Right ventricle myocardium inferior (tissue), 1 donor: Measurements from ENCODE around the gene CNTN5. TPM values are rescaled to one million over a fixed set of nuclear protein-coding genes. Genes with fewer than 3 reads are reported as not detected.
A peak's percentile ranks its signal among the peaks of the same experiment; 100 is the strongest.

Source experiments
- ATAC-seq: fragments of 200-7000 bp; cut with Tn5 transposase; one replicate; pipeline ENCODE4 v1.9.1; 2020; ENCODE audit warnings: mild to moderate bottlenecking, moderate library complexity
- DNase-seq: peaks from one replicate; pipeline ENCODE4 v3.0.0; 2021; ENCODE audit errors: missing footprints
- intact Hi-C: fragments of 100-400 bp; cut with DNase I; formaldehyde crosslinking; loops from one replicate; pipeline ENCODE4 v1.11.0; 2022
- total RNA-seq: library from RNA; stranded (reverse); fragmentation: NEBNext Ultra II Directional; extraction: Animal tissue kit (Norgen Biotek cat#: 25700); gene quantifications from one replicate; pipeline ENCODE4 v1.2.1, GENCODE V29; 2021
- donor health status: DM: no; HTN: yes; CAD: no; lungs with severe emphysema.

The CNTN5 gene
- total RNA-seq, 1 donor from 2014 or later = not detected

DNA sequence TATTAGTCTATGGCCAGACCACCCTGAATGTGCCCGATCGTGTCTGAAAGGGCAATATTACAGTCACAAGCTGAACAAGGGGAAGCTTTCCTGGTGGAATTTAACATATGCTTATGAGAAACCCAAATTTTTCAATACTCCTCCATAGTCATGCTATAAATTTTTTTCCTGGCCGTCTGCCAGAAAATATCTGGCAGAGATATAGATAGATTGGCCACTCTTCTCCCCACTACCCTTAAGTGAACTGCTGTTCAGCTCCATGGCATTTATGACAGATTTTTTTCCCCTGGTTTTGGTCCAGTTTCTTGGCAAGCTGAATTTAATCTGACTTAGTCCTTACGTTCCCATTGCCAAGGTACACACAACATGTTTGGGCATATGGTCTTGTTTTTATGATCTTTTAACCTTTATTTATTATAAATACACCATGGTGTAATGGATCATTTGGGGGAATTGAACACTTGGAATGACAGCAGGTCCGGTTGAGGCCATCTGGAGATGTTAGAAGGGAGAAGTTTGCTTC is 328.5 kb downstream of the CNTN5 start:
- ATAC-seq (no peak), DNase-seq (no peak)
- intact Hi-C loops = no loop called here

DNA sequence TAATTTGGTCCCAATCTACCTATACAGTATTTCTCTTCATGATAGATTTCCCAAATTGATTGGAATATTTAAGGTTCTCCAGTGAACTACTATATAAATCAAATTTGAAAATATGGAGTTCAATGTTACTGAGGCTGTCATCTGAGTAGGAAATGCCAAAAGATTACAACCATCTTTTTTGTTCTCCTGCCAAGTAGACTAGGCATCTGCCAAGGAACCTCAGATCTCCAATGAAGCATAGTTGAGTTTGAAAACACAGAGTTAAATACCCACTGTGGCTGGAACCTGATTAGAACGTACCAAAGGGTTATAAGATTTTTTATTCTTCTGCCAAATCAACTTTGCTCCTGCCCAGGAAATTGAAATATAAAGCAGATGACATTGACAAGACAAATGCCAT is 330.9 kb downstream of the CNTN5 start:
- intact Hi-C loops = loop anchor here (10.0 kb wide), 1 partner anchor 73 kb away; no protein-coding TSS in a partner anchor
- peak; percentile 49 for ATAC-seq
- DNase-seq = no peak

DNA sequence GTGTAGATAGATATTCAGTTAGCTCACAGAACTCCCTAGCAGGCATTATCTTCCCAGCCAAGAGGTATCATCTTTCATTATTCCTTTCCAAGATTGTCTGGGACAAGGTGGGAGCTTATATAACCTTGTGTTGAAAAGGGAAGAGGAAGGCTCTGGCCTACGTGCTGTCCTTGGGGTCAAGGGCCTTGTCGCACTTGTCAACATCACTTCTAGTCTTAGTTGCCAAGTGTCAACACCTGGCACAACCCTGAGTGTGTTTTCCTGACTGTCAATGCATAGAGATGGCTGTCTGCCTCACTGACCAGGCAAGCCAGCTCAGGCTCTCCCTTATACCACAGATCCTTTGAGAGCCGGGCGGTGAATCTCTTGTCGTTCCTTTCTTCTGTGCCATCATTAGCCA is 331.9 kb downstream of the CNTN5 start:
- peak; percentile 50 for DNase-seq
- intact Hi-C loops = loop anchor here (10.0 kb wide), 1 partner anchor 72 kb away; no protein-coding TSS in a partner anchor
- peak; percentile 90 for ATAC-seq

DNA sequence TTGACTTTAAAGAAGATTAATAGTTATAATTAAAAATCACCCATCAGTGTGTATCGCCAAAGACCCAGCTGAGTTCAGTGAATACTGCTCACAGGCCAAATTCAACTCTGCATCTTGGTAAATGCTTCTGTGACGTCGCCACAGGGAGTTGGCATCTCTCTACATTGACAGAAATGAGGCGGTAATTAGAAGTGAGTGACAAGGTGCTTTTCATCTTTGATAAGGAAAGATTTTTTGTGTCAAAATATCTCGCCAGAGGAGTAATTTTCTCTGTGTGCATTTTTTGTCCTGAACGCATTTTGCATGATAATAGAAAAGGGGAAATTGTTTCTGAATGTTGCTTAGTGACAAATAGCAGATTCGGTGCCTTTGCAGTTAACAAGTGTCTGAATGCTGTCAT is 345.8 kb downstream of the CNTN5 start:
- DNase-seq (no peak), ATAC-seq (no peak)
- intact Hi-C loops = no loop called here

DNA sequence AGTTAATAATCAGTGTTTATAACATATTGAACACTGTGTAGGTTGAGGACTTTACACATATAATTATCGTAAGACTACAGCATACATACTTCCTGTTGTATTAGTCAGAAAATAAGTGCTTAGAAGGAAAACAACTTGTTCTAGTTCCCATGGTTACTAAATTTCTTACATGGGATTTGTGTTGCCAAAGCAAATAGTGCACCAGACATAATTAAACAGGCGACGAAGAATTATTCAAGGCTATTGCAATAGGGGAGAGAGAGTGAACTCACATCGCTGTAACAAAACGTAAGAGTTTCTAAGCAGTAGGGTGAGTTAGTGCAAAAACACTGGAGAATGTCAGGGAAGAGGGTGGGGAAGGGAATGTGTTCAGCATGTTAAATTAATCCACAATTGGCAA is 347.8 kb downstream of the CNTN5 start:
- DNase-seq (no peak), ATAC-seq (no peak)
- intact Hi-C loops = no loop called here

DNA sequence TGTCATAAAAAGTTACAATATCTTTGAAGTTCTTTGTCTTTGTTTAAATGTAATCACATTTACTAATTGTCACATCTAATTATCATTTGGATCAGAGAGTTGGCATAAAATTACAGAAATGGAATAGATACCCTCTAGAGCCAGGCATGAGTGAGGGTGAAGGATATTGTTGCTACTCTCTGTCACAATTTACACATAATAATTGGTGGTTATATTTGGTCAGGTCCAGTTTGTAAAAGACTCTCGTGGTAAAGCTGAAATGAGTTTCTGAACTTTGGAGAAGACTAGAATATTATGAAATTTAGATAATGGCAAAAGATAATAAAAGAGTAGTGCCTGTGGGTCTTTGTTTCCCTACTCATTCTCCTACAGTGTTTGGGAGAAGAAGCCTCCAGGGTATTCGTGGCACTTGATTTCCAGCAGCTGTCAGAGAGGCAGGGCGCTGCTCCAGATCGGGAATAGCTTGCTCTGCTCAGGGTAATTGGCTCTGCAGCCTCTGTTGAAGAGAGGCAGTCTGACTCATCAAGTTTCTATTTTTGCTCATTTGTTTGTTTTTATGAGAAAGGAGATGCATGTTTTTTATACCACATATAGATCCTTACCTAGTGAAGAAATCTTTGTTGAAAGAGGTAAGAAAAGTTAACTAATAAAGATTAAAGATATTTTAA is 349.9 kb downstream of the CNTN5 start:
- intact Hi-C loops = loop anchor here (2.0 kb wide), 1 partner anchor 38 kb away; no protein-coding TSS in a partner anchor
- ATAC-seq (peak; percentile 93), DNase-seq (peak; percentile 79)

DNA sequence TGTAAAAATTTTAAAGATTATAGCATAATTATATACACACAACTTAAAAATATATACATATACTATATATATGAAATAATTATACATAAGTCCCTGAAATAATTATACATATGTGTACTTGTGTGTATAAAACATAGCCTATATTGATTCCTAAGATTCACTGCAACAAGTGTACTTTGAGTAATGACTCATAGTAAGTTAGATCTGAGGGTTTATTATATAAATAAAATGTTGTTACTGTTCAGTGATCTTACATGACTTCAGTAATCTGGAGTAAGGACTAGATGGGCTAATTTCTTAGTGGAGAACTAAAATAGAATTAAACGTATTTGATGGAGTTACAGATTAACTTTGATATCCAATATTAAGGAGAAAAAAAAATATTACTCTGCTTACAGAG is 350.5 kb downstream of the CNTN5 start:
- ATAC-seq = no peak
- intact Hi-C loops = loop anchor here (2.0 kb wide), 1 partner anchor 38 kb away; no protein-coding TSS in a partner anchor

DNA sequence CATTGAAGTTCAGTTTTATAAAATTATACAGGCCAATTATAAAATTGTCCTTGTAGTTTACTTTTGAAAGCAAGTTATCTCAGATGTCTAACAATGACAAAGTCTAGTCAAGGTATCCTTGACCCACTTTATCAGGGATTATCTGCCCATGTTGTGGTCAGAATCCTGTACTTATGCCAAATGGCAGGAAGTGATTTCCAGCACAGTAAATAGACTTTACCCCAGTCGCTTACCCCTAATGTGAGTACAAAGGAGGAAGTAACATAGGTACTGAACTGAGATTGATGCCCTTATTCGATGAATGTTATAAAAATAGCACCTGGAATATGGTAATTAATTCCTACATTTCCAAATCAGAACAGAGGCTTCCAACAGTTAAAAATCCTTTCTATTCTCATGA is 355.7 kb downstream of the CNTN5 start:
- intact Hi-C loops = no loop called here
- no peak for ATAC-seq
- DNase-seq = no peak

More for the DNA sequence above, 350.5 kb downstream of the CNTN5 start:
- no peak for DNase-seq

DNA sequence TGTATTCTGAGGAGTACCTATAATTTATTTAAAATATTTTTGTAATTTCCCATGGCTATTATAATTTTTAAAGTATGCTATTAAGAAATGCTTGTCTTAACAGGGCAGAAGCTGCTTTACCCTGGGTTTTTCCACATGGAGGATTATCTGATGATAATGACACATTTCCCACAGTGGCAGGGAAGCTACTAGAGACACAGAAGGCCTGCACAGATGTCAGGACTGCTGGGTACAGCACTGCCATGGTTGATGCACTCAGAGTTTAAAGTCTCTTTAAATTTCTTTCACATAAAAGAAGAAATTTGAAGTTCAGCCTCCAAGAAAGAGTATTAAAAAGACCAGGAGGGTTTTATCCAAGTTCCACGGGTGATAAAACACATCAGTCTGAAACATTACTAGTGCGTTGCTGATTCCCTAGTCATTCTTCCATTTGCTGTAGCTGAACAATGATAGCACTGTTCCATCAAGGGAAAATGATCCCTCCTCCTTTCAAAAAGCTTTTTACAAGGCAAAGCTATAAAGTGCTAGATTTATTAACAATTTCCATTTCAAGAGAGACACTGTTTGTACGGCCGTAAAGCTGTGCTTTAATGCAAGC is 363.0 kb downstream of the CNTN5 start:
- ATAC-seq (no peak), DNase-seq (no peak)
- intact Hi-C loops = no loop called here

DNA sequence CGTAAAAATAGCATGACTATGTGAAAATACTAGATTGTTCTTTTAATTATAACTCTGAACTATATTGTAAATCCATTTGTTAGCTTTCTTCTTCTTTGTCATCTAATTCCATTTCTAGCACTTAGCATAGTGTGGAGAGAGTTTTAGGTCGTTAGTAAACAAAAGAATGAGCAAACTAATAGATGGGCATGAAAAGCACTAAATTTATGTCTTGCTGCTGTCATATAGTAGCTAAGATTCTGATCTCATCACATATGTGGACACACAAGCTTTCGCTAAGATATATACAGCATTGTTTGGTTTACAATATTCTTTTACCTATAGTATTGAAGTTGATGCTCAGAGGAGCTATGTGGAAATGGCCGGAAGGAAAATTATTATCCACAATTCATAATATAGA is 370.5 kb downstream of the CNTN5 start:
- no peak for DNase-seq
- no peak for ATAC-seq
- intact Hi-C loops = no loop called here

DNA sequence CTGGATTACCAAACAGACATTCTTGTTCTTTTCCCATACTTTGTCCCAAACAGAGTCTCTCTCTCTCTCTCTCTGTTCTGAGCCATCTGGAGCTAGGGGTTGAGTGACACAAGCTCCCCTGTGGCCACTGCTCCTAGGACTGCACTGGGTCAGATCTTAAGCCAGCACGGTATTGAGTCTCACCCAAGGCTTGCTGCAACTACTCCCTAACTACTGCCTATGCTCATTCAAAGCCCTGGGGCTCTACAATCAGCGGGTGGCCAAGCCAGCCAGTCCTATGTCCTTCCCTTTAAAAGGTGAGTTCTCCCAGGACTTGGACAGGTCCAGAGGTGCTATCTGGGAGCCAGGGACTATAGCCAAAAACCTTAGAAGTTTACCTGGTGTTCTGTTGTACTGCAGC is 385.6 kb downstream of the CNTN5 start:
- no peak for DNase-seq
- ATAC-seq = no peak
- intact Hi-C loops = no loop called here

DNA sequence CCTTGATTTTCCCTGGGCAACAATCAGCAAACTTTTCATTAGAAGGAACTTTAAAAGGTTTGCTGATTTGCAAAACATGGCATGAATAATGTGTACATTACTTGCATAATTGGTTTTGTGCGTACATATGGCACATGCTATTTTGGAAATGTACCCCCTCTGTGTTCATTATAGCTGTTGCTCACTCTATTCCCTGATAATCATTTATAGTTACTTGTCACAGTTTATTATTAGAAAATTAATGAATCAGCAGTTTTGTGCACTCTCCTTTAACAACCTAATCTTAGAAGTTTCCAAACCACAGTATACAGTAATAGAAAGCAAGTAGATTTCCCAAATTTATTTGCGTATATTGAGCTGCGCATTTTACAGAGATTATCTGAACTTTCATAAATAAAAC is 389.9 kb downstream of the CNTN5 start:
- ATAC-seq = no peak
- intact Hi-C loops = no loop called here
- DNase-seq = no peak

DNA sequence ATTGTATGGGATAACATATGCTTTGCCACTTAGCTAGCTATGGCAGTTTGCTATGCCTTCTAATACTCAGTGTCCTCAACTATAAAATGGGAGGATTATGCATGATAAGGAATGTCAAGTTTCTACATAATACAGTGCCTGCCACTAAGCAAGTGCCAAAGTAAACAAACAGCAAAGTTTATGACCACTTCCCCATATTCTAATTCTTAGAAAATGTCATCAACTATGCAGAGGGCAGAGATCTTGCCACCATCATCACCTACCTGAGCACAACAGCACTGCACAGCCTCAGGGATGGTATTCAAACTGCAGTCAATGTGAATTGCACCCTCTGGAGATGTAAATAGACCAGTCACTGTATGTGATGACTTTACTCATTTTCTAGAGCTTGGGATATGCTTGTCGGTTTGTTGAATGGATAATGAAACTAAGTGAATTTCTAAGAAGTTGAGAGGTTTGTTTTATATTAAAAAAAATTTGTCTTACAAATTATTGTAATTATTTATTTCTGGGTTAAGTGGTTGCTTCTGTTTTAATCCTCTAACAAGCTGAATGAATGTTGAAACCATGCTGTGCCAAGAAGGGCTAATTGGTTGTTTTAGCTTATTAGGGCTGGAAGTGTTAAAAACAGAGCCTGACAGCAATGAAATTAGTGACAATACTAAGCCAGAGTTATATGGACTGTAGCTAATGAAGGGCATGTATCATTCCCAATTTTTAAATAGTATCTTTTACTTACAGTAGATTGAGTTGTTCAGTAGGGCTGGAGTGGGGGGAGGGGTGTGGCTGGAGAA is 398.4 kb downstream of the CNTN5 start:
- intact Hi-C loops = no loop called here
- no peak for ATAC-seq
- no peak for DNase-seq

DNA sequence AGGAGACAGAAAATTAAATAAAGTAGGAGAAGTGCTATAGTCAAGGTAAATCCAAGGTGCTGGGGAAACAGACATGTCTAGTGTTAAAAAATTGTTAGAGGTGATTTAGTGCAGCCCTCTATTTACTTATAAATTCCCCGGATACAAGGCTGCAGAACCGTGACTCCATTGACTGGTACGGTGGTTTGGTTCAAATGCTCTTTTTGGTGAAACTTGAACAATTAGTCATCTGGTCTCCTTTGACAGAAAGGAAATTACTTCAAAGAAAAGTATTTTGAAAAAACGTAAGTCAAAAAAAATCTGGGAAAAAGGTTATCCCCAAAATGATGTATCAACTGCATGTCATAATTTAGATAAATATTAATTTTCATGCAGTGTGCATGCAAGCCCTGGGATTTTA is 399.2 kb downstream of the CNTN5 start:
- intact Hi-C loops = loop anchor here (5.0 to 10.0 kb wide), 2 partner anchors 65 to 103 kb away; no protein-coding TSS in a partner anchor
- DNase-seq = no peak
- ATAC-seq = no peak

DNA sequence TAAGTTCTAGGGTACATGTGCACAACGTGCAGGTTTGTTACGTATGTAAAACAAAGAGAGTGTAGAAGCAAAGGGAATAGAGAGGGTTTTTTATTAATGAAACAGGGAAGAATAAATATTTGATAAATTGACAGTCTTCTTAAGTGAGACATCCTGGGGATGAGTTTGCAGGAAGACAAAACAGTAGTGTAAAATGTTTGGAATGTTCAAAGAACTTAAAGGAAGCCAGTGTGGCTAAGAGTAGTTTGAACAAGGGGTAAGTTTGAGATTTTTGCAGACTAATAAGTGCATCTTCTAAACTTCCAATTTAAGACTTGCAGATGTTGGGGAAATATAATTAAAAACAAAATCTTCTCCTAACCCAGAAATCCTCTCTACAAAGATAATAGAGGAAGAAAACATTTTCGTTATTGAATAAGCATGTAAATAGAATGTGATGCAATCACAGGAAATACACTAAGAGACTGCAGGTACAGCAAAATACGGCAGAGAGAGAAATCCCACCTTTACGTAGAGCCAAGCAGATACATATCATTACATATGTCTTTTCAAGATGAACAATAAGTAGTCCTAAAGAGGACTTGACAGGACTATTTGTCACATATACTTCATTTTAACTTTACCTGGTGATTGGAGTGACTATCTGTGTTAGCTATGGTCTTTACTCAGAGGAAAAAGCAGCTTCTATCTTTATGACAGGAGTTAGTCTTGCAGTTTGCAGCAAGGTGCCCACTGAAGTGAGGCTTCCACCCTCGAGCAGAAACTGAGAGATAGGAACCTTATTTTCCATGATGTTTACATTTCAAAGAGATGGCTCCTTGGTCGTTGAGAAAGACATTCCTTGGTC is 402.1 kb downstream of the CNTN5 start:
- no peak for DNase-seq
- intact Hi-C loops = loop anchor here (5.0 to 10.0 kb wide), 2 partner anchors 68 to 106 kb away; no protein-coding TSS in a partner anchor
- ATAC-seq = no peak

DNA sequence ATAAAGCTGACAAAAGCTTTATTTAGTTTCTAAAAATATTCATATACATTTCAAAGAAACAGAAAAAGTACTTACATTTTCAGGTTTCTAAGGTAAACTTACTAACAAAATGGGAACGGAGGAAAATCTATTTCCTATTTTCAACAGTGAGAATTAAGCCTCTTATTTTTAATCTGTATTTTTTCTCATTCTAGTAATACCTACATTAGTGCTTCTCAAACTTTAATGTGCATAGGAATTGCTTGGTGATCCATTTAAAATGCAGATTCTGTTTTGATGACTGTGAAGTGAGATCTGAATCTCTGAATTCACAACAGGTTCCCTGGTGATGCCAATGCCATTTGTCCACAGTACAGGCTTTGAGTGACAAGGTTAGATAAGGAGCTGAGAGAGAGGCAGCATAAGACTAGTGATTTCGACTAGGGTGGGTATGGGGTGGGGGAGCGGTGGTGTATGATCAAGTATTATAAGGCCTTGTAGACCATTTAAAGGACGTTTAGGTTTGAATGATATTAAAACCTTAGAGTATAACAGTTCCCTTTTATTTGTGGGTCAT is 402.8 kb downstream of the CNTN5 start:
- intact Hi-C loops = loop anchor here (5.0 to 10.0 kb wide), 2 partner anchors 69 to 106 kb away; no protein-coding TSS in a partner anchor
- ATAC-seq (no peak), DNase-seq (no peak)

DNA sequence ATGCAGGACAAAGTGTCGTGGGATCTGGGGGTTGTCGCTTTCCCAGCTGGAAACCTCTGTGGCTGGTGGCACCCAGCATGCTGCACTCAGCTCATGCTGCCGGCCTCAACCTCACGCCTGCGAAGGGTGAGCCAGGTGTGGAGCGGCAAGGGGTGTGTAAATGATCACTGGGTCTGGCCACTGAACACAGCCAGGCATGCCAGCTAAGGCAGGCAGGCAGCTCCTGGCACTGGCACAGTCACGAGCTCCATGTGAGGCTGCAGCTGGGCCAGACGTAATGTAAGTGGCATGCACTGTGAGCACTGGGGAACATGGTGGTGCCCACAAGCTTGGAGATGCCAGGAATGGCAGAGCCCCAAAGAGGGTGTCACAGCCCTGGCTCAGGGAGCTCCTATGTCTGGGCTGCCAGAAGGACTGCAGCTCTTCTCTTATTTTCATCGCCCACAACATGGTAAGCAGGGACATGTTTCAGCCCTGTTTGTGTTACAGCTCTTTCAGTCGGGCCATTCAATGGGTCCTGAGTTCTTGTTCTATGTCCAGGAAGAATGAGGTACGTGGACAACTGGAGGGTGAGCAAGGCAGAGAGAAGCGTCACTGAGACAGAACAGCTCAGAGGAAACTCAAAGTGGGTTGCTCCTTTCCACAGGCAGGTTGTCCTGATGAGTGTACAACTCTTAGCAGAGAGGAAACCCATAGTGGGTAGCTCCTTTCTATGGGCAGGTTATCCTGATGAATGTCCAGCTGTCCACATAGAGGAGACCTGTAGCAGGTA is 403.8 kb downstream of the CNTN5 start:
- intact Hi-C loops = loop anchor here (5.0 to 10.0 kb wide), 2 partner anchors 70 to 107 kb away; no protein-coding TSS in a partner anchor
- peak; percentile 97 for ATAC-seq

More for the DNA sequence above, 403.8 kb downstream of the CNTN5 start:
- peak; percentile 62 for DNase-seq
